GM12878 (cell line): ENCODE measurements around the gene SNX30. TPM values are rescaled to one million over a fixed set of nuclear protein-coding genes. Genes with fewer than 3 reads are reported as not detected.

Source experiments
- BHLHE40 ChIP-seq, 2 experiments: fragments of 450-650 bp in 1 of 2; IDR thresholded peaks; 2 replicates each; pipeline ENCODE4 v1.6.1; 2011 to 2017; ENCODE audit warnings: low read depth in 2 of 2, borderline replicate concordance in 1 of 2, improper control_type of control experiment in 1 of 2, low read length in 1 of 2, mild to moderate bottlenecking in 1 of 2
- CEBPB ChIP-seq, 2 experiments: fragments of 150-350 bp in 1 of 2; IDR thresholded peaks; 2 replicates each; pipeline ENCODE4 v1.6.1; 2012 to 2014; ENCODE audit warnings: low read depth in 2 of 2, low read length in 2 of 2, borderline replicate concordance in 1 of 2, inconsistent platforms in 1 of 2
- EED ChIP-seq: sonication (generic); IDR thresholded peaks from 2 replicates; pipeline ENCODE4 v1.6.1; 2016; ENCODE audit warnings: antibody characterized with exemption, low read depth
- ELK1 ChIP-seq: IDR thresholded peaks from 2 replicates; pipeline ENCODE4 v1.6.1; 2012; ENCODE audit warnings: low read depth, low read length, improper control_type of control experiment
- ESRRA ChIP-seq: IDR thresholded peaks from 2 replicates; pipeline ENCODE4 v1.6.1; 2012; ENCODE audit warnings: mild to moderate bottlenecking, low read length, improper control_type of control experiment
- FOXM1 ChIP-seq: IDR thresholded peaks from 2 replicates; pipeline ENCODE4 v1.6.1; 2012; ENCODE audit warnings: low read depth, mild to moderate bottlenecking, inconsistent platforms, low read length, moderate library complexity
- KDM1A ChIP-seq: fragments of 200-600 bp; sonication (generic); IDR thresholded peaks from 2 replicates; pipeline ENCODE4 v1.6.1; 2016; ENCODE audit warnings: borderline replicate concordance
- MAX ChIP-seq: IDR thresholded peaks from 2 replicates; pipeline ENCODE4 v1.6.1; 2012; ENCODE audit warnings: low read depth, low read length, improper control_type of control experiment
- NKRF ChIP-seq: fragments of 450-650 bp; conservative IDR thresholded peaks from 2 replicates; pipeline ENCODE4 v1.6.1; 2017; ENCODE audit warnings: mild to moderate bottlenecking, moderate library complexity
- NR2F1 ChIP-seq: fragments of 450-650 bp; conservative IDR thresholded peaks from 2 replicates; pipeline ENCODE4 v1.6.1; 2017; ENCODE audit warnings: mild to moderate bottlenecking
- NRF1 ChIP-seq: conservative IDR thresholded peaks from 2 replicates; pipeline ENCODE4 v1.6.1; 2011; ENCODE audit warnings: mild to moderate bottlenecking, low read depth, low read length, improper control_type of control experiment
- POLR2AphosphoS2 ChIP-seq: IDR thresholded peaks from 2 replicates; pipeline ENCODE4 v1.6.1; 2011; ENCODE audit warnings: low read depth, mild to moderate bottlenecking, low read length, improper control_type of control experiment, moderate library complexity
- RELA ChIP-seq: fragments of 450-650 bp; IDR thresholded peaks from 2 replicates; pipeline ENCODE4 v1.8.0; 2014; ENCODE audit warnings: borderline replicate concordance; ENCODE audit not compliant: partially characterized antibody
- SIX5 ChIP-seq: IDR thresholded peaks from 2 replicates; pipeline ENCODE4 v1.6.1; 2011; ENCODE audit warnings: mild to moderate bottlenecking, low read depth, low read length, moderate library complexity; ENCODE audit not compliant: severe bottlenecking
- SMC3 ChIP-seq: IDR thresholded peaks from 2 replicates; pipeline ENCODE4 v1.6.1; 2011; ENCODE audit warnings: low read length, improper control_type of control experiment, borderline replicate concordance
- SUPT20H ChIP-seq: IDR thresholded peaks from 2 replicates; pipeline ENCODE4 v1.6.1; 2011; ENCODE audit warnings: low read depth, mild to moderate bottlenecking, low read length, moderate library complexity, borderline replicate concordance; ENCODE audit not compliant: control insufficient read depth
- TBL1XR1 ChIP-seq: IDR thresholded peaks from 2 replicates; pipeline ENCODE4 v1.6.1; 2012; ENCODE audit warnings: low read depth, low read length, improper control_type of control experiment
- TCF12 ChIP-seq: IDR thresholded peaks from 2 replicates; pipeline ENCODE4 v1.6.1; 2011; ENCODE audit warnings: low read depth, mild to moderate bottlenecking, low read length
- WRNIP1 ChIP-seq: IDR thresholded peaks from 2 replicates; pipeline ENCODE4 v1.6.1; 2011; ENCODE audit warnings: low read depth, low read length, improper control_type of control experiment, borderline replicate concordance
- ZNF24 ChIP-seq: fragments of 450-650 bp; IDR thresholded peaks from 2 replicates; pipeline ENCODE4 v1.6.1; 2017; ENCODE audit warnings: antibody characterized with exemption, mild to moderate bottlenecking
- ZNF687 ChIP-seq: fragments of 450-650 bp; IDR thresholded peaks from 2 replicates; pipeline ENCODE4 v1.6.1; 2017; ENCODE audit warnings: mild to moderate bottlenecking, moderate library complexity
- polyA plus RNA-seq, 11 experiments: library from polyadenylated mRNA; depleted of rRNA in 4 of 11; unstranded in 6 of 11; stranded (reverse) in 5 of 11; fragments of >200 nt; fragmentation: Nextera tagmentation in 4 of 11; fragmentation: Illumina TruSeq in 1 of 11; extraction: Ambion mirVana in 4 of 11; extraction: Trizol in 1 of 11; gene quantifications; 1 replicate in 1 of 11; 2 replicates in 10 of 11; pipeline versions ENCODE4 v1.2.1 to v1.2.3, GENCODE V29; 2011 to 2016; ENCODE audit warnings: inconsistent platforms in 2 of 11, missing spikeins in 2 of 11, low read depth in 1 of 11
- total RNA-seq, 4 experiments: library from RNA; depleted of rRNA in 3 of 4; stranded (reverse); fragments of >200 nt in 3 of 4; fragmentation: Illumina TruSeq in 1 of 4; extraction: Trizol in 1 of 4; gene quantifications; 2 replicates each; pipeline versions ENCODE4 v1.2.1 to v1.2.3, GENCODE V29; 2013 to 2021

The SNX30 gene
- total and polyA plus RNA-seq, 10 of the 15 experiments (the other 5 are each of a cell fraction or from before 2014, with no cell fraction given): 0.53 to 4.0 (median 1.5) TPM

GRCh38 chr9:112751056-112751795 lies 666 bp downstream of the SNX30 start (continued):
- TF ChIP-seq SUPT20H: no peak
- no peak for TF ChIP-seq TCF12
- TF ChIP-seq NRF1: no peak
- no peak for TF ChIP-seq ZNF687
- TF ChIP-seq KDM1A: no peak
- 0 out of 2 replicates have a peak, but pooled peaks have one; percentile 20 for TF ChIP-seq NKRF
- no peak for TF ChIP-seq EED
- TF ChIP-seq RELA: no peak
- TF ChIP-seq WRNIP1: no peak
- TF ChIP-seq POLR2AphosphoS2: no peak
- no peak for TF ChIP-seq ESRRA
- no peak for TF ChIP-seq SMC3
- 0 out of 2 replicates have a peak, but pooled peaks have one; percentile 36 for TF ChIP-seq NR2F1
- no peak for TF ChIP-seq FOXM1
- peak in 1 of 2 experiments; percentile 15; a peak in 1 of 4 replicates for TF ChIP-seq BHLHE40 (IDR thresholded peaks at IDR 0.05; ENCODE audit: borderline replicate concordance in 1 of 2, low read depth in 2 of 2, low read length in 1 of 2)
- no peak for TF ChIP-seq MAX
- TF ChIP-seq ZNF24: no peak
- TF ChIP-seq ELK1: no peak
- no peak for TF ChIP-seq SIX5
- no peak for TF ChIP-seq CEBPB (IDR thresholded peaks at IDR 0.05; ENCODE audit: borderline replicate concordance in 1 of 2, low read depth in 2 of 2, low read length in 2 of 2)
- no peak for TF ChIP-seq TBL1XR1
